ENCODE data around the gene CRYBG1. TPM values are rescaled to one million over a fixed set of nuclear protein-coding genes. Genes with fewer than 3 reads are reported as not detected.
A peak's percentile ranks its signal among the peaks of the same experiment; 100 is the strongest.

Gene CRYBG1
- total RNA-seq, 2 experiments from 2014 or later: 20.8 to 21.1 TPM

- TF ChIP-seq, protein P1, sequence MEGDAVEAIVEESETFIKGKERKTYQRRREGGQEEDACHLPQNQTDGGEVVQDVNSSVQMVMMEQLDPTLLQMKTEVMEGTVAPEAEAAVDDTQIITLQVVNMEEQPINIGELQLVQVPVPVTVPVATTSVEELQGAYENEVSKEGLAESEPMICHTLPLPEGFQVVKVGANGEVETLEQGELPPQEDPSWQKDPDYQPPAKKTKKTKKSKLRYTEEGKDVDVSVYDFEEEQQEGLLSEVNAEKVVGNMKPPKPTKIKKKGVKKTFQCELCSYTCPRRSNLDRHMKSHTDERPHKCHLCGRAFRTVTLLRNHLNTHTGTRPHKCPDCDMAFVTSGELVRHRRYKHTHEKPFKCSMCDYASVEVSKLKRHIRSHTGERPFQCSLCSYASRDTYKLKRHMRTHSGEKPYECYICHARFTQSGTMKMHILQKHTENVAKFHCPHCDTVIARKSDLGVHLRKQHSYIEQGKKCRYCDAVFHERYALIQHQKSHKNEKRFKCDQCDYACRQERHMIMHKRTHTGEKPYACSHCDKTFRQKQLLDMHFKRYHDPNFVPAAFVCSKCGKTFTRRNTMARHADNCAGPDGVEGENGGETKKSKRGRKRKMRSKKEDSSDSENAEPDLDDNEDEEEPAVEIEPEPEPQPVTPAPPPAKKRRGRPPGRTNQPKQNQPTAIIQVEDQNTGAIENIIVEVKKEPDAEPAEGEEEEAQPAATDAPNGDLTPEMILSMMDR (IDR thresholded peaks at IDR 0.05): no peak
- ATAC-seq (no peak), DNase-seq (no peak)
- peaks cover 56% of the 10 kb centered on the region for H3K36me3 Mint-ChIP-seq (ENCODE audit: low read depth)
- no peaks in the 10 kb centered on the region for H3K9me3 Mint-ChIP-seq
- peaks cover 77% of the 10 kb centered on the region for H3K4me1 Mint-ChIP-seq (ENCODE audit: low read depth)
- peak overlapping the region; percentile 27 for H3K27ac Mint-ChIP-seq
- ChIA-PET POLR2A (interaction anchor here (1.4 to 2.8 kb wide), 3 partner anchors 8 to 16 kb away, joined by 3 to 15 read pairs (median 3); no protein-coding TSS in a partner anchor), CTCF (interaction anchor here (1.8 kb wide), 1 partner anchor 14 kb away, joined by 3 read pairs; no protein-coding TSS in a partner anchor)
- intact Hi-C loops (cut with micrococcal nuclease): no loop called here
- H3K4me3 Mint-ChIP-seq: no peak overlapping the region
- no peaks in the 10 kb centered on the region for H3K27me3 Mint-ChIP-seq
Measured at GRCh38 chr6:106530026-106530425, 169.5 kb downstream of the CRYBG1 start.

DNA sequence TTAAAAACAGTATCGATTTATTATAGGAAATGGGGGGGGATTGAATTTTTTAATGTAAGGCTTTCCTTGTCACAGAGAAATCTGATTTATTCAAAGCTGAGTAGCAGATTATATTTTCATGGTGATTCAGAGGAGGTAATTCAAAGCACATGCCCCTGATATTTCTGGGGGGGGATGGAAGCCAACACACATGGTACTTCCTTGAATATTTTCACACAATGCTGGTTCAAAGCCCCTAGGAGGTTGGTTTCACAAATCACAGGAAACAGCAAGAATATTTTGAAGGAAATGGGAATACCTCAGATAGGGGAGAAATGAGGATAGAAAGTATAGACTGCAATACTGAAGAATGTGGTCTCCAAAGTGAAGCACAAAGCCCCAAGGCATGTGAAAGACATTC lies 170.0 kb downstream of the CRYBG1 start:
- peaks cover 57% of the 10 kb centered on the region for H3K36me3 Mint-ChIP-seq (ENCODE audit: low read depth)
- intact Hi-C loops (cut with micrococcal nuclease): no loop called here
- no peak overlapping the region for H3K27ac Mint-ChIP-seq
- no peaks in the 10 kb centered on the region for H3K9me3 Mint-ChIP-seq
- H3K4me1 Mint-ChIP-seq (ENCODE audit: low read depth): peaks cover 78% of the 10 kb centered on the region
- POLR2A ChIA-PET: interaction anchor here (1.4 to 2.8 kb wide), 3 partner anchors 9 to 17 kb away, joined by 3 to 15 read pairs (median 3); no protein-coding TSS in a partner anchor
- H3K27me3 Mint-ChIP-seq: no peaks in the 10 kb centered on the region
- TF ChIP-seq, protein P1 (IDR thresholded peaks at IDR 0.05): no peak
- no peak for DNase-seq
- CTCF ChIA-PET: interaction anchor here (1.3 to 1.8 kb wide), 3 partner anchors 9 to 19 kb away, joined by 3 read pairs; no protein-coding TSS in a partner anchor
- no peak overlapping the region for H3K4me3 Mint-ChIP-seq
- ATAC-seq: no peak

- CTCF ChIA-PET: interaction anchor here (1.6 to 2.5 kb wide), 5 partner anchors 8 to 34 kb away, joined by 4 to 27 read pairs (median 5); no protein-coding TSS in a partner anchor
- no peaks in the 10 kb centered on the region for H3K27me3 Mint-ChIP-seq
- peaks cover 62% of the 10 kb centered on the region for H3K36me3 Mint-ChIP-seq (ENCODE audit: low read depth)
- no peak for DNase-seq
- TF ChIP-seq, protein P1 (IDR thresholded peaks at IDR 0.05): no peak
- H3K27ac Mint-ChIP-seq: peak overlapping the region; percentile 11
- POLR2A ChIA-PET: interaction anchor here (0.7 to 5.6 kb wide), 7 partner anchors 9 to 24 kb away, joined by 3 to 65 read pairs (median 8); no protein-coding TSS in a partner anchor
- H3K4me3 Mint-ChIP-seq: no peak overlapping the region
- H3K9me3 Mint-ChIP-seq: no peaks in the 10 kb centered on the region
- peaks cover 80% of the 10 kb centered on the region for H3K4me1 Mint-ChIP-seq (ENCODE audit: low read depth)
- no peak for ATAC-seq
- intact Hi-C loops (cut with micrococcal nuclease): no loop called here
Measured at GRCh38 chr6:106533054-106533453, 172.5 kb downstream of the CRYBG1 start.

DNA sequence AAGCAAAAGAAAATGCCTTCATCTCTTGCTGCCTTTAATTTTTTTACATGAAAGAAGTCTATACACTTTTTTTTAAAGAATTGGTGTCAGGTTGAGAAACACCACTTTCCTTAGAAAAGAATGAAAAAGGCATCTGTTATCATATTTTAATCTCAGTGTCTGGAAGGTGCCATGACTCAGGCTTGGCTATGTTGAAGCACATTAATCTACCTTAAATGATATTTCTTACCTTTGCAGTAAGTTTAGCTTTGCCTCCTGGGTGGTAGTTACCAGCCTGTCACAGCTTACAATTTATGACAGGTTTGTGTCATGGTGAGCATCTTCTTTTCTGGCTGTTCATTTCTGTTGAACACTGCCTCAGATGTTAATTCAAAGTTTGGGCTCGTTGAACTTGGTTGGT lies 173.5 kb downstream of the CRYBG1 start:
- Mint-ChIP-seq H3K27ac (peak overlapping the region; percentile 84), H3K36me3 (ENCODE audit: low read depth) (peaks cover 59% of the 10 kb centered on the region), H3K27me3 (no peaks in the 10 kb centered on the region), H3K9me3 (no peaks in the 10 kb centered on the region), H3K4me1 (ENCODE audit: low read depth) (peaks cover 83% of the 10 kb centered on the region), H3K4me3 (no peak overlapping the region)
- TF ChIP-seq, protein P1 (IDR thresholded peaks at IDR 0.05): no peak
- ChIA-PET CTCF (interaction anchor here (1.0 to 2.5 kb wide), 9 partner anchors 9 to 33 kb away, joined by 3 to 27 read pairs (median 4); no protein-coding TSS in a partner anchor), POLR2A (interaction anchor here (1.0 to 5.6 kb wide), 10 partner anchors 9 to 542 kb away, joined by 3 to 65 read pairs (median 6); no protein-coding TSS in a partner anchor)
- DNase-seq: no peak
- intact Hi-C loops (cut with micrococcal nuclease): loop anchor here (2.0 kb wide), 1 partner anchor 13 kb away; no protein-coding TSS in a partner anchor
- no peak for ATAC-seq

GRCh38 chr6:106534564-106534982 lies 174.1 kb downstream of the CRYBG1 start:
- H3K9me3 Mint-ChIP-seq: no peaks in the 10 kb centered on the region
- H3K27ac Mint-ChIP-seq: peak overlapping the region; percentile 84
- CTCF ChIA-PET: interaction anchor here (1.0 to 2.5 kb wide), 7 partner anchors 10 to 27 kb away, joined by 3 to 27 read pairs (median 4); no protein-coding TSS in a partner anchor
- peak; percentile 84 for ATAC-seq
- peaks cover 78% of the 10 kb centered on the region for H3K4me1 Mint-ChIP-seq (ENCODE audit: low read depth)
- H3K4me3 Mint-ChIP-seq: no peak overlapping the region
- H3K36me3 Mint-ChIP-seq (ENCODE audit: low read depth): peaks cover 55% of the 10 kb centered on the region
- POLR2A ChIA-PET: interaction anchor here (1.0 to 5.6 kb wide), 9 partner anchors 10 to 542 kb away, joined by 3 to 65 read pairs (median 8); no protein-coding TSS in a partner anchor
- TF ChIP-seq, protein P1 (IDR thresholded peaks at IDR 0.05): no peak
- peak; percentile 77 for DNase-seq
- no peaks in the 10 kb centered on the region for H3K27me3 Mint-ChIP-seq
- intact Hi-C loops (cut with micrococcal nuclease): loop anchor here (2.0 kb wide), 1 partner anchor 14 kb away; no protein-coding TSS in a partner anchor

Data from activated CD8-positive, alpha-beta T cell treated with anti-CD3 and anti-CD28 coated beads for 36 hours (primary cell).